MV-4-11 (cell line): Measurements from ENCODE around the gene LRIG2.
"Not testable (repeated sequence)": the region's sequence is repeated elsewhere in the genome, so short reads cannot be mapped to it uniquely, and the experiment has no call there.

Experiments used
- DNase-seq: peaks from one replicate; lab custom pipeline; 2025; lab: John Stamatoyannopoulos, UW

Gene LRIG2

GRCh38 chr1:113126207-113126606 lies 53.2 kb downstream of the LRIG2 start:
- no peak for DNase-seq

- no peak for DNase-seq
Observed at GRCh38 chr1:113128116-113128515, 55.1 kb downstream of the LRIG2 start.

DNA sequence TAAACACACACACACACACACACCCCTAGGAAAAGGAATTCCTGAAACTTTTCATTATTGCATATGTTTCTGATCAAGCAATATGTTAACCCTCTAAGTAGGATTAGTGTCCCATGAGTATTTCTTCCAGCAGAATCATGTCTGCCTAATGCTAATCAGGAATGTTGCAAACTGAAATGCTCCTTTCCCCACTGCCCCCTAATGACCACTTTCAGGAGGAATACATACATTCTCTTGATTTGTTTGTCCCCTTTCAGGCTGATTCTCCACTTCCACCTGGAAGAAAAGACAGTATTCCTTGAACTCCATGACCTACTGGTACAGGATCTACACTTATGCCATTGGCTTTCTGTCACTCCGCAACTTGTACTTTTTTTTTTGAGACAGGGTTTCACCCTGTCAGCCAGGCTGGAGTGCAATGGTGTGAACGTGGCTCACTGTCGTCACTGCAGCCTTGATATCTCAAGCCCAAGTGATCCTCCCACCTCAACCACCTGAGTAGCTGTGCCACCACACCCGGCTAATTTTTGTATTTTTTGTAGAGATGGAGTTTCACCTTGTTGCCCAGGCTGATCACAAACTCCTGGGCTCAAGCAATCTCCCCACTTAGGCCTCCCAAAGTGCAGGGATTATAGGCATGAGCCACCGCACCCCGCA lies 56.7 kb downstream of the LRIG2 start:
- no peak for DNase-seq

GRCh38 chr1:113133038-113133437 lies 60.0 kb downstream of the LRIG2 start:
- DNase-seq = peak; percentile 75

- DNase-seq = no peak
Observed at GRCh38 chr1:113133759-113134158, 60.8 kb downstream of the LRIG2 start.

GRCh38 chr1:113135460-113135859 lies 62.5 kb downstream of the LRIG2 start:
- DNase-seq = no peak

DNA sequence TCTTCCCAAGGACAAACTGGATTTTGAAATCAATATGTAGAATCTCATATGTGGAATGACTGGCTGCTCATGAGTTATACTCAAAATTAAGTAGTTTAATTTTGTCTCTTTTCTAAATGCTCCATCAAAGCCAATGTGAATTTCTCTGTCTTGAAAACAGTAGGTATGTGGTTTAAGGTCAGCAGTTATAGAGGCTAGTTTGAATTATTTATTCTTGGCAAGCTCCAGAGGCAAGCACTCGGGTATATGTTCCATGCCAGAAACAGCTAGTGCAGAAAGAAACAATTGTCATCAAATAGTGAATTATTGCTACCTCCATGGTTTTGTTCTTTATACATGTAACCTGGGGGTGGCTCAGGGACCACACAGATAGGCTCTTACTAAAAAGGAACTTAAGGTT lies 63.5 kb downstream of the LRIG2 start:
- DNase-seq = no peak

GRCh38 chr1:113137563-113137962 lies 64.6 kb downstream of the LRIG2 start:
- DNase-seq = no peak

DNA sequence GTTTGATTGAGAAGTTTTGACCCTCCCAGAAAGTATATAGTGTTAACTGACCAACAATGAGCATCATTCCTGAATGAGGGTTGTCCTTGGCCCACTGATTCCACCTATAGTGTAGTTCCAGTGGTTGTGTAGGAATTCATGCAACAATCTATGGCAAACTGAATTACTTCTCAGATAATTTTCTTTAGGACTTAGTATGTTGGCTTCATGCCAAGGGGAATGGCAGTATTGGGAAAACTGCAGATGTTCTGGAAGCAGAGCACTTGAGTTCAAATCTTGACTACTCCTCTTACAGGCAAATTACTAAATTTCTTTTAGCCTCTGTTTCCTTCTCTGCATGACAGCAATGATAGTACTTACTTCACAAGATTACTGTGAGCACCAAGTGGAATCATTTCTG lies 65.8 kb downstream of the LRIG2 start:
- DNase-seq = no peak

DNA sequence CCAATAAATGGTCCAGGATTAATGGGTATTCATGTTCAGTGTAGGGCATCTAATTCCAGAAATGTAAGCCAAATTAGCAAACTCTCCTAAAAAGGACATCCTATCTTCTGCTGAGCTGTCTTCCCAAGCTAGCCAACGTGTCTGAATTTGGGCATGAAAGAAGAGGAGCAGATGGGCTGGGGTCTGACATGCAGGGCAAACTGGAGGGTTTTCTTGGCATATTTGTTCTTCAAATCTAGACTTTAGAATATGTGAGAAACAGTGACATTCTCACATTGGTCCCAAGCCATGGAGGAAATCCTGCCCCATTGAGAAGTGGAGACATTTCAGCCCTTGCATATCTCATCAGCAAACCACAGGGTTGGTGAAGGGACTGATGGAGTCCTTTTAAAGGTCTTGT lies 67.2 kb downstream of the LRIG2 start:
- DNase-seq = no peak

DNA sequence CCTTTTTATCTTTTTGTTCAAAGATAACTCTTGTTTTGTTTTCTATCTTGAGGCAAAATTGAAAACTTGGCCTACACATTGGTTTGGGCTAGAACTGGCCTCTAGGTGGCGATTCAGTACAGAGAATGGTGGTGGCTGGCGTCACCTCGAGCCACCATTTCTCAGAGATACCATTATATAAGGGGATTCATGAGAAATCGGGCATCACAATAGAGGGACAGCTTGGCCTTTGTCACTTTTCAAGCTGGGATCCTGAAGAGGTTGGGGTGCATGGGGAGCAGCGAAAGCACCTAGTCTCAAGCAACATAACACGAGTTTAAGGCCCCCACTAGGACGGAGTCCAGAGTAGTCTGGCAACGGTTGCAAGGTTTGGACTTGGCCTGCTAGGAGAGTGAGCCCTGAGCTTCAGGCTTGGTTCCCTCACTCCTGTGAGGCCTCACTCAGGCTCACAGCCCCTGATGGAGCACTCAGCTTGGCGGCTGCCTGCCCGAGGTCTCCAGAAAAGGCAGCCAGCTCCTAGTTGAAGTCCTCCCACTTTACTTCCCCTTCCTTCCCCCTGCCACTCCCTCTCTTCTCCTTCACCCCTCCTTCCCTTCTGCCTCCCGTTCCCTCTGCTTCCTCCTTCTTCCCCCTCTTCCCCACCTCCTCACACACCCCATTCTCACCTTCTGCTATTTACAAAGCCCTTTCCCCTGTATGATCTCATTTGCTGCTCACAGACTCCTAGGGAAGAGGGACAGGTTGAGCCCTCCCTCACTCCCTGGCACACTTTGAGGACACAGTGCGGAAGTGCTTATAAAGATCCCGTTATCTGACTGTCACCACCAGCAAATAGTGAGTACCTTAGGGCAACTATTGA lies 67.8 kb downstream of the LRIG2 start:
- DNase-seq = peak; percentile 40

- DNase-seq = no peak
Observed at GRCh38 chr1:113141650-113142473, 68.9 kb downstream of the LRIG2 start.

- DNase-seq = no peak
Observed at GRCh38 chr1:113142791-113143190, 69.8 kb downstream of the LRIG2 start.

DNA sequence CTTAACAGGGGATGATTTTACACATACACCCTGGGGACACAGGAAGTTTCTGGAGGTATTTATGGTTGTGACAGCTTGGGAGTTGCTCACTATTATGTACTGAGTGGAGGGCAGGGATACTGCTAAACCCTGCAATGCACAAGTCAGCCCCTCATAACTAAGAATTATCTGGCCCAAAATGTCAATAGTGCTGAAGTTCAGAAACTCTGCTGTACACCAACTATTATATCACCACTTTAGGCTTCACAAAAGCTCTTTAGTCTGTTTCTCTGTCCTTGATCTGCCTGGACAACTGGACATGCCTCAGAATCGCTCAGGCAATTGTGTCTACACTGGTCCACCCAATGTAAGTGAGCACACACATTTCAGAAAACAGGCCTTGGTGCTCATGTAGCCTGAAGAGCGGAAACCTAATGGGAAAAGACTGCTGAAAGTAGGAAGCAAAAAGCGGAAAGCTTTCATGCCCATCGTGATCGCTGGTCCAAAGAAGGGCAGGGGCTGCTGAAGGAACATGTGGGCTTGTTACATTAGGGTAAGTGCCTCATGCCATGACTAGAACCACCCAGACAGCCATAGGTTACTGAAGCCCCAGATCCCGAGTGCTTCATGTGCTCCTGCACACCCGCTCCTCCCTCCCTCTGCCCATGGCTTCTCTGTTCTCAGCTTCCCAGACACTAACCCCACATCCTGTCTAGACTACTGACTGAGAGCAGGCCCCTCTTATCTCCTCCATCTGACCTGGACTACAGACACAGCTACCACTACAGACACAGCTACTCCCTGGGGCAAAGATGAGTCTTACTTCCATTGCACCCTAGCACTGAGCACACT lies 73.5 kb downstream of the LRIG2 start:
- no peak for DNase-seq

DNA sequence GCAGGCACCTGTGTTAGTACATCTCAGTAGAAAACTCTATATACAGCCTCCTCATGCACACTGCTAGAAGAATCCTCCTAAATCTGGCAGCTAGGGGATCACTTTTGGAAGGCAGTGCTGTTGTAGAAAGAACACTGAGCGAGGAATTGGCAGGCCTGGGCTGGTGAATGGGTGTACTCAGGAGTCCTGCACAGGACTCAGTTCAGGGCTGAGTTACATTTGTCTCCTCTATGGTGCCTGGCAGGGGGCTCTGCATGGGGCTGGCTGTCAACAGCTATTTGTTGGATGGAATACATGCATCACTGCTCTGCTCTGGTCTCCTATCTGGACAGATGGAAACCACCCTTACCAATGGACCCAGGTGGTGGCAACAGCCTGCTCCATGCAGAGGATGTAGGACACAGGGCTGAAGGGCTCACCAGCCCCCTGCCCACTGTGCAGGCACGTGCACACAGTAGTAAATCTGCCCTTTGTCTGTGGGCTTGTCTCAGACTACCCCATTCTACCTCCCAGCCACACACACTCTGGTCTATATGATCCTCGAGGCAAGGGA lies 74.2 kb downstream of the LRIG2 start:
- no peak for DNase-seq

DNA sequence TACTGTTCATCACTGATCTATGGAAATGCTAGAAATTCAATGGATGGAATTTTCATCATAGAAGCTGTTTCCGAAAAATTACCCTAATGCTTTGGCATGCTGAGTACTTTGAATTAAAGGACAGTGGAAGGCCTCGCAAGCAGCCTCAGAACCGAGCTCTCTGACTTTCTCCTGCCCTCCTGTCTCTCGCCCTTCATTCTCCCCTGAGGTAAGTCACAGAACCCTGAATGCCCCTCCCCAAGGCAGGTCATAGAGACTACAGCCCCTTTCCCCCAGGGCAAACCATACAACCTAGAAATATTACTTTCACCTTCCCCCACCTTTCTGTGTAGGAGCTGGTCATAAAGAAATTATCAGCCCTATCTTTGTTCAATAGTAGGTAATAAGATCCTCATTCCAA lies 74.8 kb downstream of the LRIG2 start:
- no peak for DNase-seq

DNA sequence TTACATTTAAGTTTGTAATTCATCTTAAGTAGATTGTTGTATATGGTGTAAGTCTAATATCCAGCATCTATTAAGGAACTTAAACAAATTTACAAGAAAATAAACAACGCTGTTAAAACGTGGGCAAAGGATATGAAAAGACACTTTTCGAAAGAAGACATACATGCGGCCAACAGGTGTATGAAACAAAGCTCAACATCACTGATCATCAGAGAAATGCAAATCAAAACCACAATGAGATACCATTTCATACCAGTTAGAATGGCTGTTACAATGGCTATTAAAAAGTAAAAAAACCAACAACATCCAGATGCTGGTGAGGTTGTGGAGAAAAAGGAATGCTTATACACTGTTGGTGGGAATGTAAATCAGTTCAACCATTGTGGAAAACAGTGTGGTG lies 77.5 kb downstream of the LRIG2 start:
- DNase-seq = not testable (repeated sequence)

- DNase-seq = no peak
Observed at GRCh38 chr1:113153116-113153803, 80.3 kb downstream of the LRIG2 start.

DNA sequence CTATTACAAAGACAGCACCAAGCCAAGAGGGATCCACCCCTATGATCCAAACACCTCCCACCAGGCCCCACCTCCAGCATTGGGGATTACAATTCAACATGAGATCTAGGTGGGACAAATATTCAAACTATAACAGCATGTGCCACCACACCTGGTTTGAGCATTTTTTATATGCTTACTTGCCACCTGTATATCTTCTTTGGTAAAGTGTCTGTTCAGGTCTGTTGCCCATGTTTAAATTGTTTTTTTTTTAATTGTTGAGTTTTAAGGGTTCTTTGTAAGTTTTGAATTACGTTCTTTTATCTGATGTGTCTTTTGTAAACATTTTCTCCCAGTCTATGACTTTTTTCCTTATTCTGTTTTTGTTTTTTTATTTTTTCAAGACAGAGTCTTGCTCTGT lies 83.4 kb downstream of the LRIG2 start:
- DNase-seq = no peak

DNA sequence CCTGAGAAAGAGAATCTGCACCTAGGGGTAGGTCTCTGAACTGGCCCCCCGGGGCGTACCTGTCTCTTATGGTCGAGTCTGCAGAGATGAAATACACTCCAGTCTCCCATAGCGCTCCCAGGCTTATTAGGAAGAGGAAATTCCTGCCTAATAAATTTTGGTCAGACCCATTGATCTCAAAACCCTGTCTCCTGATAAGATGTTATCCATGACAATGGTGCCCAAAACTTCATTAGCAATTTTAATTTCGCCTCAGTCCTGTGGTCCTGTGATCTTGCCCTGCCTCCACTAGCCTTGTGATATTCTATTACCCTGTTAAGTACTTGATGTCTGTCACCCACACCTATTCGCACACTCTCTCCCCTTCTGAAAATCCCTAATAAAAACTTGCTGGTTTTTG lies 85.7 kb downstream of the LRIG2 start:
- DNase-seq = not testable (repeated sequence)

DNA sequence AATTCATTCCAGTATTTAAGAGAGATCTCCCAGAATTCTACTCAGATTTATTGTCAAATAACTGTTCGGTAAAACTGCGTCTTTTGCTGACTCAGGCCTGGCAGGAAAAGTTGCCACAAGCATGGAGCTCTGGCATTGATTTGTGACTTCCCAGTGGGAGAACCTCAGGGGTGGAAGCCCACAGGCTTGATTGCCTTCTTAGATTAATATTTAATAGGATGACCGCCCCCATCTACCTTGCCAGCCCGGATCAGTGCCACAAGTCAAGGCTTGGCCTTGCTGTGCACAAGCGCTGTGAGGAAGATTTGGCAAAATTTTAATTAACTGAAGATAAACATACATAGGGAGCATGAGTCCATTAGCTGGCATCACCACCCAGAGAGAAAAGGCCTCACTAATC lies 93.5 kb downstream of the LRIG2 start:
- DNase-seq = no peak
